Fibroblast of the aortic adventitia (primary cell): ENCODE measurements around the gene MYO18B. TPM values are rescaled to one million over a fixed set of nuclear protein-coding genes. Genes with fewer than 3 reads are reported as not detected.
A peak's percentile ranks its signal among the peaks of the same experiment; 100 is the strongest.

Experiments
- DNase-seq: peaks from one replicate; pipeline ENCODE4 v3.0.0-alpha.2; 2010; ENCODE audit warnings: low read depth
- H3K4me3 ChIP-seq: 2 replicates; pipeline ENCODE4 v1.5.1; 2011; ENCODE audit warnings: low read depth, mild to moderate bottlenecking, control low read depth, low read length, moderate library complexity
- total RNA-seq: library from RNA; depleted of rRNA; stranded (reverse); fragments of >200 nt; gene quantifications from 2 replicates; pipeline ENCODE4 v1.2.3, GENCODE V29; 2012; ENCODE audit warnings: low replicate concordance
- TF ChIP-seq, protein P1 (sequence below): IDR thresholded peaks from 2 replicates; pipeline ENCODE4 v1.5.1; 2011; ENCODE audit warnings: mild to moderate bottlenecking, low read length, control low read depth, inconsistent platforms; ENCODE audit not compliant: insufficient read depth

Gene MYO18B
- total RNA-seq, 1 donor = not detected

DNA sequence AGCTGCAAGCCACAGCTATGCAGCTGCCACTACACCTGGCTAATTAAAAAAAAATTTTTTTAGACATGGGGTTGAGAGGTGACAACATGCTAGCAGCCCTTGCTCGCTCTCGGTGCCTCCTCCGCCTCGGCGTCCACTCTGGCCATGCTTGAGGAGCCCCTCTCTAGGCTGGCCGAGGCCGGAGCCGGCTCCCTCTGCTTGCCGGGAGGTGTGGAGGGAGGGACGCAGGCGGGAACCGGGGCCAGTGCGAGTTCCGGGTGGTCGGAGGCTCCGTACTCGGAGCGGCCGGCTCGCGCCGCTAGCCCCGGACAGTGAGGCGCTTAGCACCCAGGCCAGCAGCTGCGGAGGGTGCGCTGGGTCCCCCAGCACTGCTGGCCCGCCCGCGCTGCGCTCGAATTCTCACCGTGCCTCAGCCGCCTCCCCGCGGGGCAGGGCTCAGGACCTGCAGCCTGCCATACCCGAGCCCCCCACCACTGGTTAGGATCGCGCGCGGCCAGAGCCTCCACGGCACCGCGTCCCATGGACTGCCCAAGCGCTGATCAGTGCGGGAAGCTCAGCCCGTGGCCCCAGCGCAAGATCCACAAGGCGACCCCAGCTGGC lies 10.7 kb downstream of the MYO18B start:
- TF ChIP-seq, protein P1, sequence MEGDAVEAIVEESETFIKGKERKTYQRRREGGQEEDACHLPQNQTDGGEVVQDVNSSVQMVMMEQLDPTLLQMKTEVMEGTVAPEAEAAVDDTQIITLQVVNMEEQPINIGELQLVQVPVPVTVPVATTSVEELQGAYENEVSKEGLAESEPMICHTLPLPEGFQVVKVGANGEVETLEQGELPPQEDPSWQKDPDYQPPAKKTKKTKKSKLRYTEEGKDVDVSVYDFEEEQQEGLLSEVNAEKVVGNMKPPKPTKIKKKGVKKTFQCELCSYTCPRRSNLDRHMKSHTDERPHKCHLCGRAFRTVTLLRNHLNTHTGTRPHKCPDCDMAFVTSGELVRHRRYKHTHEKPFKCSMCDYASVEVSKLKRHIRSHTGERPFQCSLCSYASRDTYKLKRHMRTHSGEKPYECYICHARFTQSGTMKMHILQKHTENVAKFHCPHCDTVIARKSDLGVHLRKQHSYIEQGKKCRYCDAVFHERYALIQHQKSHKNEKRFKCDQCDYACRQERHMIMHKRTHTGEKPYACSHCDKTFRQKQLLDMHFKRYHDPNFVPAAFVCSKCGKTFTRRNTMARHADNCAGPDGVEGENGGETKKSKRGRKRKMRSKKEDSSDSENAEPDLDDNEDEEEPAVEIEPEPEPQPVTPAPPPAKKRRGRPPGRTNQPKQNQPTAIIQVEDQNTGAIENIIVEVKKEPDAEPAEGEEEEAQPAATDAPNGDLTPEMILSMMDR = no peak
- DNase-seq = no peak
- H3K4me3 ChIP-seq = no peak overlapping the region

DNA sequence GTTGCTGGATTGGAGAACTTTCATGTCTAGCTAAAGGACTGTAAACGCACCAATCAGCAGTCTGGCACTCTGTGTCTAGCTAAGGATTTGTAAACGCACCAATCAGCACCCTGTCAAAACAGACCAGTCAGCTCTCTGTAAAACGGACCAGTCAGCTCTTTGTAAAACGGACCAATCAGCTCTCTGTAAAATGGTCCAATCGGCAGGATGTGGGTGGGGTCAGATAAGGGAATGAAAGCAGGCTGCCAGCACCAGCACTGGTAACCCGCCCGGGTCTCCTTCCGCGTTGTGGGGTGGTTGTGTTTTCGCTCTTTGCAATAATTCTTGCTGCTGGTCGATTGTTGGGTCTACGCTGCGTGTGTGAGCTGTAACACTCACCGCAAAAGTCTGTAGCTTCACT lies 11.3 kb downstream of the MYO18B start:
- TF ChIP-seq, protein P1 = no peak
- H3K4me3 ChIP-seq = no peak overlapping the region
- DNase-seq = no peak

DNA sequence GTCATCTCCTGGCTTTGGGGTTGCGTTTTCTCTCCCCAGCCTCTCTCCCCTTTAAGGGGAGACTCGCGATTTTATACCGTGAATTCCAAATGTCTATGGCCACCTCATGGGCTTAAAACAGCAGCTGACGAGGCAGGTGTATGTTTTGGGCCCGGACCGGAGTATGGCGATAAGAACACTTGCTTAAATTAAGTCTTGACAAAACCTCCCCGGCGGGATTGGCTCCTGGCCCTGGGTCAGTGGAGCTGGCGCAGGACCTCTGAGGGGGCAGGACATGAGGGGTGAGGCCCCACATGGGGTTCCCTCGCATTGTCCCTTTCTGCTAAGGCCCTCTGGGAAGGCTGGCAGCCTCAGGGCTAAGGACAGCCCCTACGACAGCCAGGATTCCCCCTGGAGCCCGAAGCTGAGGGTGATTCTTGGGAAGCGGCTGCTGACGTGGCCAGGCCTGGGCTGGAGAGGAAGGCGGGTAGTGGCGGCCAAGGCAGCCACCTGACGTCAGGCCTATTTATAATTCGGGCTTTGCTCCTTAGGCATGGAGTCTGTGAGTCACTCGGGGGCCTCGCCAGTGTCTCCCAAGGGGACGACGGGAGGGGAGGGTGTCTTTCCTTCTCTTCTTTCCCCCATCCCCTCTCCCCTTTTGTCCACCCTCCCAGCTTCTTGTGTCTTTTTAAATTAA lies 12.7 kb downstream of the MYO18B start:
- H3K4me3 ChIP-seq = no peak overlapping the region
- TF ChIP-seq, protein P1 = no peak
- peak; percentile 85 for DNase-seq

DNA sequence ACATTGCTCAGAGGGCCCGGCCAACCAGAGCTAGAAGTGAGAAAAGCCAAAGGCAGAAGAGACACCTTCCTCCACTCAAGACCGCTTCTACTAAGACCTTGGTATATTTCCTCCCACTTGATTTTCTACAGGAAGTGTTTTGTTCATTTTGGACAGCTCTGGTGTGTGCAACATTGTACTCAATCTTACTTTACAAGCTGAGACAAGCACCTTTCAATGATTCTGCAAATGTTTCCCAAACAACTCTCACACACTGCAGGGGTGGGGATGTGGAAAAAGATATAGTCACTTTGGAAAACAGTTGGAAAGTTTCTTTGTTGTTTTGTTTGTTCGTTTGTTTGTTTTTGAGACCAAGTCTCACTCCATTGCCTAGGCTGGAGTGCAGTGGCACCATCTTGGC lies 15.7 kb downstream of the MYO18B start:
- H3K4me3 ChIP-seq = no peak overlapping the region
- DNase-seq = no peak
- TF ChIP-seq, protein P1 = no peak

GRCh38 chr22:25758316-25758715 lies 16.3 kb downstream of the MYO18B start:
- TF ChIP-seq, protein P1 = no peak
- DNase-seq = no peak
- no peak overlapping the region for H3K4me3 ChIP-seq

DNA sequence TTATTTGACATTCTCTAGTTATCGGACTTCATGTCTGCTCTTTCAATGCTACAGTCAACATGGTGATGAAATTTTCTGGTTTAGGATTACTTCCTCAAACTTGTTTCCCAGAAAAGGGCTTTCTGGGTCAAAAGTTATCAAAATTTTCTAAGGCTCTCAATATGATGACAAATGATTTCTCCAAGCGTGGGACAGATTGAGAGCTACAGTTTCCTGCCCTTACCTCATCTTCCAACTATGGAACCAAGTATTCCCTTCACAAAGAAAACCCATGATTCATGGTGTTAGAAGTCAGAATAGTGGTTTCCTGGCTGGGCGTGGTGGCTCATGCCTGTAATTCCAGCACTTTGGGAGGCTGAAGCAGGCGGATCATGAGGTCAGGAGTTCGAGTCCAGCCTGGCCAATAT lies 17.8 kb downstream of the MYO18B start:
- peak; percentile 98 for DNase-seq
- no peak overlapping the region for H3K4me3 ChIP-seq
- TF ChIP-seq, protein P1 = no peak
